NCI-H2107 treated with DMSO at 0.1 percent for 48 hours (cell line): ENCODE measurements around the gene SEC24D.

Experiments used
- DNase-seq: peaks from one replicate; lab custom pipeline; 2025; ENCODE audit not compliant: unreplicated experiment; lab: John Stamatoyannopoulos, UW

SEC24D gene

DNA sequence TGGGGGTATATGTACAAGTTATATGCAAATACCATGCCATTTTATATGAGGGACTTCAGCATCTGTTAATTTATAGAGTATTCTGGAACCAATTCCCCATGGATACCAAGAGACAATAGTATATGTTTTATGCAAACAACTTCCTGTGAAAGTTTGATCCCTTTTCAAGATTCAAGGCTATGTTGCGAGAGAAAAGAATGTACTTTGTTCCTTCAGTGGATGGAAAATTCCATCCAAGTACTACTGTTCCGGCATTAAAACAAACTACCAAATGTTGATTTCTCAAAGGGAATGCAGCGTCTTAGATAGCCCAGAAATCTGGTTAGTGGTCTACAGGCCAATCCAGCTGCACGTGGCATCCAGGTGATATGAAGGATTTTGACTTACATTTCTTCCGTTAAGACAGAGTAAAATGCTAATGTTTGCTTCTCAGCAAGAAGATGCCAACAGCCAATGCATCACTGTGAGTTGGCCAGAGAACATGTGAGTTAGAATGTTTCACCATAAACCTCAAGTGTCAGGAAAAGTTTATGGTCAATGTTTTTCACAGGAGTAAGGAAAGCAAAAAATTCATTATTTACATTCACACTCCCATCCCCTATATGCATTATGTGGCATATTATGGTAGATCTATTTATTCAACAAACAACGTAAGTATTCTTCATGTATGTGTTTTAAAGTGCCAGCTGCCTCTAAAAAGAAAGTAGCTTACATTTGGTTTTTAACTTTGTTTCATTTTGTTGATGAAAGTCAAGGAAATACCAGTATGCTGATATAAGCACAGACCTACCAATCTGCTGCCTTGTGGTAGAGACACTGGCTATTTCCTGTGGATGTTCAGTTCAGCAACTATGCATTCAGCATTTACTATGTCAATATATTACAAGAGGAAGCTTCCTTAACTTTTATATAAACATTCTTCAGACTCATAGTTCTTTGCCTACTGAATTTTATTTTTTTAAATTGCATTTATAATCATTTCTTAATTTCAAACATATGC, 106.3 kb downstream of the SEC24D start:
- DNase-seq = no peak

DNA sequence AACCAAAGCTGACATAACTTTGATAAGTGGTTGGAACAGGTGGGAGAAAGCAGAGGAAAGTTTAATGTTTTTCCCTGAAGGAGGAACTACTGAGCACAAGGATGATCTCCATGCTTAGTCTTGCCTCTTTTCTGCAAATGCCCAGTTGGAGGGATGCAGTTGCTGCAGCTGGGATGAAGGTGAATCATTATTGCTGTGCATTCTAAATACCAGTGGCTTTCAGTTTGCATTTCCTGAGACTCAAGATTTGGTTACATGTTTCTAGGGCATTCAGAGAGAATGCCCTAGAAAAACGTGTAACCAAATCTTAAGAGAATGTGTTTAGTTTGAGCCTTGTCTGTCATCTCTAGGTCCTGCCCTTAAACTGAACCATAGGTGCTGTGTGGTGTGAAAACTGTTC, 108.6 kb downstream of the SEC24D start:
- no peak for DNase-seq

DNA sequence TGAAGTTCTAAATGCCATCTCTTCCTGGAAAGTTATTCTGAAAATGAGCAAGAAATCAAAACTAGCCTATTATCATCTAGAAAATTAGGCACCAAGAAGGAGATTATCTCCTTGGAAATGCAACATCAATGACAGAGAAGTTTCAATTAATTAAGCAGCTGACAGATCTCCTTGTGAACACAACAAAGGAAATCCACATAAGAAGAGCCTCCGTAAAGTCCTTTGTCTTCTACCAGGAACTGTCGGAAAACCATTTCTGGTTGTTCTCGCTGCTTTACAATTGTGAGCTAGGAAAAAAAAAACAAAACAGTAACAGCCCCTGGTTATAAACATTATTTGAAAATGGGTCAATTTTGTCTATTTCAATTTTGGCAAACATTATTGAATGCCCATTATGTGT, 112.6 kb downstream of the SEC24D start:
- DNase-seq = no peak

DNA sequence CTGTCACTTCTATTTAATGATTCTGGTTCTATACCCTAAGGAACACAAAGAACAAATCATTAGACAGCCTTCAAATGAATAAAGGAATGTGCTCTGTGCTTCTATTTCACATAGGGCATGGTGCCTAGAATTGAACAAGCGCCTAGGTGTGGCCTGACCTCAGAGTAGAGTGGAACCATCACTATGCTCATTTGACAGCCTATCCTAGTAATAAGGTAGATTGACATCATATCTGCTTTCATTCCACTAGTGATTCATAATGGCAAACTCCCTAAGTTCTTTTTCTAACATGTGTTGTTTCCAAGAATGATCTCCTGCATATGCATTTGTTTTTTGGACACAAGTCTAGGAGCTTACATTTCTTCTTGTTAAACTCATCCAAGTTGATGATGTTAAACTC, 114.2 kb downstream of the SEC24D start:
- no peak for DNase-seq

DNA sequence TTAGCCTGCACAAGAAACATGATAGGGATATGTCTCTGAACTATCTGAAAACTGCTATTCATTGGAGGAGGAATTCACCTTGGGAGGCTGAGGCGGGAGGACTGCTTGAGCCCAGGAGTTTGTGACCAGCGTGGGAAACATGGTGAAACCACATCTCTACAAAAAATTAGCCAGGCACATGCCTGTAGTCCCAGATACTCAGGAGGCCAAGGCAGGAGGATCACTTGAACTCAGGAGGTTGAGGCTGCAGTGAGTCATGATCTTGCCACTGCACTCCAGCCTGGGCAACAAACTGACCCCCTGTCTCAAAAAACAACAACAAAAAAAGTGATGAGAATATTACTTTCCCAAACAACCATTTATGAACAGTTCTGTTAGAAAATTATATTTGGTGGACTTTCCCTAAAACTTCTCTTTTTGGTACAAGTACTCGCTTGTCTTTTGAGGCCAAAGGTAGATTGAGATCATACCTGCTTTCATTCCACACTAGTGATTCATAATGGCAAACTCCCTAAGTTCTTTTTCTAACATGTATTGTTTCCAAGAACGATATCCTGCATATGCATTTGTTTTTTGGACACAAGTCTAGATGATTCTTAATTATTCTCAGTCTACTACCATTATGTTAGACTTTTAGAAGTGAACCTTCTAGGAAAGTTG, 117.3 kb downstream of the SEC24D start:
- DNase-seq = no peak

DNA sequence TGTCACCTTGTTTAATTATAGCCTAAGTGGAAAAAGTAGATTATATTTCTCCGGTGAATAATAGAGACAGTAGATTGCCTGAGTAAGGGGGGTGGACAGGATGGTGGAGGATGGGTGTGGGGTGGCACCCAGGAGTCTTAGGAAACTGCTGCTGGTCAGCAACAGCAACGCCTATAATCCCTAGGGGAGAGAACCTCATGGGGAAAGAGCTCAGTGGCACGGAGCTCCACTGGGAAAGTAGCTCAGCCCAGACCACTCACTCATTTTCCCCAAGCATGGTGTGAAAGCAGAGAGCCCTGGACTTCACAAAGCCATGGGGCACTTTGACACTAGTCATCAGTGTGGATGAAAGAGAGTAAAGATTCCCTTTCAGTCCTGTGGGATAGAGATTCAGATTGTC, 119.6 kb downstream of the SEC24D start:
- DNase-seq = peak; percentile 7

DNA sequence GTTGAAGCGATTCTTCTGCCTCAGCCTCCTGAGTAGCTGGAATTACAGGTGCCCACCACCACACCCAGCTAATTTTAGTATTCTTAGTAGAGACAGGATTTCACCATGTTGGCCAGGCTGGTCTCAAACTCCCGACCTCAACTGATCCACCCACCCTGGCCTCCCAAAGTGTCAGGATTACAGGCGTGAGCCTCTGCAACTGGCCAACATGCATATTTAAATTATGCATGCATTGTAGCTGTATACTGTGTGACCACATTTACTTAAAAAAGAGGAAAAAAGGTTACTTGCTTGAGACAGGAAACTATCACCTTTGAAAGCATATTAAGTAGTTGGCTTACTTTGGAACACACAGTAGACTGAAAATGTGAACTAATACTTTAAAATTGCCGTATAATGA, 121.2 kb downstream of the SEC24D start:
- DNase-seq = no peak

DNA sequence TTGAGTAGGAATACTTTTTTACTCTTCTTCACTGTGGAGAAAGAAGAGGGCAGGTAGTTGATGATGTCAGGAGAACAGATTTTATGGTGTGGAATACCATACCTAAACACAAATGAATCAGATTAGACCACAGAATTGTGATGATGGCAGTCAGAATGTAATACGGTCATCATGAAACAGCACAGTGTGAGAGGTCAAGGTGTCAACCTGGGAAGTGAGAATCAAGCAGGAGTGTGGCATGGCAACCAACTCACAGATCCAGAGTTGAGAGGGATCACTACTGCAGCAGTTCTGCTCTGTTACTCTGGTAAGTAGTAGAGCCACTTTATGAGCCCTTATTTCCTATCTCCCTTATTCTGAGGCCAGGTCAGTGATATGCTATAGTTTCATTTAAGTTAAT, 123.1 kb downstream of the SEC24D start:
- no peak for DNase-seq

DNA sequence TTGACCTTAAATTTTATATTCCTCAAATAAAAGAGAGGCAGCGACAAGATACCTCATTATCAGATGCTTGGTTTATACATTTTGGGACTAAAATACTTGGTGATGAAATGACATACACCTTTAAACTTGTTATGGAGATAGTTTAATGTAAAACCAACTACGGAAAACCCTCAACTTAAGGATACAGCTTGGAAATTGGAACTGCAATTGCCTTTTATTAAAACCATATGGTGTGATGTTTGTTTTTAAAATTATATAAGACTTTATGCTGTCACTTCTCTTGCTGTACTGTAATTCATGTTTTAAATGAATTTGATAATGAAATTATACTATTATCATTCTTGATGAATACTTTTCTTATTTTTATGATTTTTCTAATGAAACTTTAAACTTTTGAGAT, 124.9 kb downstream of the SEC24D start:
- DNase-seq = no peak

DNA sequence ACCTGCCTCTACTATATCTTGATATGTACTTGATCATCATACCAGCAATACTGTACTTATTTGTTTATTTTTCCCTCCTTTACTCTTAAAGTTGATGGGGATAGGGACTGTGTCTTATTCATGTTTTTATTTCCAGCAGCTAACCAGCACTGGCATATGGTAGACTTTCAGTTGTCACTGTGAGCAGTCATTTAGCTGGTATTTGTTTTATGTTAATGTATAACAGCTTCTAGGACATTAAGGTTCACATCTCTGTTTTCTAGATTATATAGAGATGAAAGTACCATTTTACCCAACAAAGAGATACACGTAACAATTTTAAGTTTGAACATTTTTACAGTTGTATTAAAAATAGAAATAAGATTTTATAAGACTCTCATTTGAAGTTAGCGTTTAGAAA, 132.8 kb downstream of the SEC24D start:
- no peak for DNase-seq

DNA sequence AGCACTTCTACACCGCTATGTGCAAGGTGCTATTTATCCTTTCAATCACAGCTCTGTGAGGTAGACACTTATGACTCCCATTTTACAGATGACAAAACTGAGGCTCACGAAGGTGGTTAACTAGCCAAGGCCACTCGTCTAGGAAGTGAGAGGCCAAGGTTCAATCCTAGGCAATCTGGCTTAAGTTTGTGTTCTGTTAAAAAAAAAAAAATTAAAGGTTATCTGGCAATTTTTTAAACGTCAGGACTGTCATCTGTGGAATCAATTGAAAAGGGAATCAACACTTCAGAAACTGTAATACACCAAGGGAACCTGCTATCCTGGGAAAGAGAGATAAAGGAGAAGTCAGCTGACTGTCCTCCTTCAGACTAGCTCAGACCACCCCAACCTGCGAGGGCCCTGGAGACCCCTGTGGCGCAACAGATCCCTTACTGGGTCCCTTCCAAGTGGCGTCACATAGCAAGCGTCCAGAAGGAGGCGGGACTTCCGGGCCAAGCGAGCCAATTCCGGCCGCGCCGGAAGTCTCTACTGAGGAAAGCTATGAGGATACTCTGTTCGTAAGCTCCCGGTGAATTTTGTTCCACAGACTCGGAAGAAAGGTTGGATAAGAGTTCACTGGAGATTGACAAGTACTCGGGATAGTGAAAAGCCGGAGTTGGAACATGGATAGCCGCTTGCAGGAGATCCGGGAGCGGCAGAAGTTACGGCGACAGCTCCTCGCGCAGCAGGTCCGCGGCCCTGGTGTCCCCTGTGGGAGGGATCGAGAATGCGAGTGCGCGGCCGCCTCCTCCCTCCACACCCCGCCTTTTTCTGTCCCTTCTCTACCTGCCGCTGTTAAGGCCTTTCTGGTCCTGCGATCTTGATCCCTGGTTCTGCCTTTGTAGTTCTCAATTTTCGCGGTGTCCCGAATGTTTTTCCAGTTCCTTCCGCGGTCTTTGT, 150.8 kb downstream of the SEC24D start, which contains the start of gene METTL14:
Gene METTL14 (plus strand): TSS at position 520 of the 939 bp plus-strand sequence. CDS start 143 bp downstream, at position 663.
- DNase-seq = peak; percentile 66

DNA sequence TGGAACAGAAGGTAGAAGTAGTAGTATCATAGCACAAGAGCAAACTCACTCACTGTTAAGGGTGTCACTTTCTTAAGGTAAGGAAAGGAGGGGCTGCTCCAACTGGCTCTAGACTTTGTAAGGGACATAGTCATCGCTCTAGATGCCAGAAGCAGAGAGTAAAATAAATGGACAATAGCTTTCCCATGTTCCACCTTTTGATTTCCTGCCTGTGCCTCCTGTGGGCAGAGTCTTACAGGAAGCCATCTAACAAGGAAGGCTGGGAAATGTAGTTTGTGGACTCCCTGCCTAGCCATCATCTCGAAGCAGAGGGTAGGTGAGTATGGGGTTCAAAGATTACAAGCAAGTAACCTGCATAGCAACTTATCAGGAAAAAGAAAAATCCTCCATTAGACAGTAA, 152.4 kb downstream of the SEC24D start:
- no peak for DNase-seq

DNA sequence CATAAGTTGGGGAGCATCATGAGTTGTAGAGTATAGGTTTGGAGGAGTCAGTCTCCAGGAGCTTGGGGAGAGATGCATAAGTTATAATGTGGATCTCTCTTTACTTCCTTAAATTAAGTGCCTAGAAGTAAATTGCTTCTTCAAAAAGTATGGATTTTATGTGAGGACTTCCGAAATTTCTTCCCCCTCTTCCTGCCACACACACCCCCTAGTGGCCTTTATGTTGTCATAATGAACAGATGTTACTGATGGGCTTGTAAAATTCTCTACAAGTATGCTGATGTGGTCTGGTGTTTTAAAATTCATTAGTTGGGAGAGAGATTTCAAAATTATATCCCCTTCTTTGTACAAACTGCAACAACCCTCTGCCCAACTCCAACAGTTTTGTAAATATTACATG, 153.0 kb downstream of the SEC24D start:
- no peak for DNase-seq

DNA sequence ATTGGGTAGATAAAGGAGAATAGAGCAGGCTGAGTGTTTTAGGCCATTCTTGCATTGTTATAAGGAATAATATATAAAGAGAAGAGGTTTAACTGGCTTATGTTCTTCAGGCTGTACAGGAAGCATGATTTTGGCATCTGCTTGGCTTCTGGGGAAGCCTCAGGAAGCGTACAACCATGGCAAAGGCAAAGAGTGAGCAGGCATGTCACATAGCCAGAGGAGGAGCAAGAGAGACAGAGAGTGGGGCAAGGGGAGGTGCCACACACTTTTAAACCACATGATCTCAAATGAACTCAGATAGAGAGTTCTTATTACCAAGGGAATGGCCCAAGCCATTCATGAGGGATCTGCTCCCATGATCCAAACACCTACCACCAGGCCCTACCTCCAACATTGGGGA, 155.1 kb downstream of the SEC24D start:
- DNase-seq = no peak

DNA sequence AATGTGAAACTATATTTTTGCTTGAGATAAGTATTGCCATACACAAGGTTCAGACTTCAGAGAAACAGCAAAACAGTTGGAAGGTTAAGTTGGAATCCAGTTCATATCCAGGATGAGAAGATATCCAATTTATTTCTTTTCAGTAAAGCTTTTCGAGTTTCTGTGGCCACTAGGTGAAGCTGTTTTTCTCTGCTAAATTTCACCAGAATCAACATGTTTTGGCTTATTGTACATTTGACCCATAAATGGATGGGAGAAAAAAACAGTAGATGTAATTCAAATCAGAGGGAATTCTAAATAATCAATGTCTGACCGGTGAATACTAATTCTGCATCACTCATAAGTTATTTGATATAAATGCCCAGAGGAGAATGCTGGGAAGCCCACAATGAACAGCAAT, 159.8 kb downstream of the SEC24D start:
- DNase-seq = no peak
